Measurements from ENCODE around the gene APOH. TPM values are rescaled to one million over a fixed set of nuclear protein-coding genes. Genes with fewer than 3 reads are reported as not detected.

APOH gene
- total RNA-seq, 1 donor from 2014 or later, result not detected

DNA sequence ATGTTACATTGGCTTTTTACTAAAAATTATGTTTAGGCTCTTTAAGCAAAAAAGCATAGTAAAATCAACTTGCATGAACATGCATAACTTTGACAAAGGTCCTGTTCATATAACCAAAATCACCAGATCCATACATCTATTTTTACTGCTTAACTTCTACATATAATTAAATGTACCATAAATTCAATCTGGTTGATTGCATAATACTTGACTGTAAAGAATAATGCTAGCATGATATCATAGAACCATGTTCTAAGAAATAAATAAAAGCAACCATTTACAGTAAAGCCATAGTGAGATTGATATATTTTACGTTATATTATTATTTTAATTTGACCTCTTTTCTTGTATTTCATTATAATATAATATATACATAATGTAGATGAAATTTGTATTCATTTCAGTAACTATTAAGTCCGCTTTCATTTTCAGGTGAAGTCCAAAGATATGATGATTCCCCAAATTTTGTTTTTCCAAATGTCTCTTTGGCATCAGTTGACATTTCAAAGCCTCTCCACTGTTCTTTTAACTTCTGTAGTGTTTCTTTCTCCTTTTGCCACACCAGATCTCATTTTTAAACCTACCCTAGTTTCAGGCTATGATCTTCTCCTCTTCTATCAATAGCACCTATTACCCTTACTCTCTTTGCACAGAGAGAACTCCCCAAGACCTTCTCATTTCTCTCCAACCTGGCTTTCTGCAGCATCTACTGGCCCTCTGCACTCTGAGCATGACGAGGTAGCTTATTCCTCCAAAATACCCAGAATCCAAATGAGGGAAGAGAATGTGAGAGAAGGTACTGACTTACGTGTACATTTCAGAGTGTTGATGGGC lies 1.8 kb downstream of the APOH start:
- ChIA-PET CTCF (no interaction called here), POLR2A (no interaction called here)
- Mint-ChIP-seq H3K4me3 (no peak overlapping the region), H3K27ac (no peak overlapping the region), H3K36me3 (ENCODE audit: low read depth) (no peaks in the 10 kb centered on the region), H3K4me1 (no peaks in the 10 kb centered on the region), H3K9me3 (no peaks in the 10 kb centered on the region), H3K27me3 (peaks cover 18% of the 10 kb centered on the region)
- DNase-seq (no peak), ATAC-seq (ENCODE audit: low read depth) (no peak)
- TF ChIP-seq, protein P1, sequence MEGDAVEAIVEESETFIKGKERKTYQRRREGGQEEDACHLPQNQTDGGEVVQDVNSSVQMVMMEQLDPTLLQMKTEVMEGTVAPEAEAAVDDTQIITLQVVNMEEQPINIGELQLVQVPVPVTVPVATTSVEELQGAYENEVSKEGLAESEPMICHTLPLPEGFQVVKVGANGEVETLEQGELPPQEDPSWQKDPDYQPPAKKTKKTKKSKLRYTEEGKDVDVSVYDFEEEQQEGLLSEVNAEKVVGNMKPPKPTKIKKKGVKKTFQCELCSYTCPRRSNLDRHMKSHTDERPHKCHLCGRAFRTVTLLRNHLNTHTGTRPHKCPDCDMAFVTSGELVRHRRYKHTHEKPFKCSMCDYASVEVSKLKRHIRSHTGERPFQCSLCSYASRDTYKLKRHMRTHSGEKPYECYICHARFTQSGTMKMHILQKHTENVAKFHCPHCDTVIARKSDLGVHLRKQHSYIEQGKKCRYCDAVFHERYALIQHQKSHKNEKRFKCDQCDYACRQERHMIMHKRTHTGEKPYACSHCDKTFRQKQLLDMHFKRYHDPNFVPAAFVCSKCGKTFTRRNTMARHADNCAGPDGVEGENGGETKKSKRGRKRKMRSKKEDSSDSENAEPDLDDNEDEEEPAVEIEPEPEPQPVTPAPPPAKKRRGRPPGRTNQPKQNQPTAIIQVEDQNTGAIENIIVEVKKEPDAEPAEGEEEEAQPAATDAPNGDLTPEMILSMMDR (IDR thresholded peaks at IDR 0.05), result no peak
- intact Hi-C loops (cut with micrococcal nuclease), result no loop called here

DNA sequence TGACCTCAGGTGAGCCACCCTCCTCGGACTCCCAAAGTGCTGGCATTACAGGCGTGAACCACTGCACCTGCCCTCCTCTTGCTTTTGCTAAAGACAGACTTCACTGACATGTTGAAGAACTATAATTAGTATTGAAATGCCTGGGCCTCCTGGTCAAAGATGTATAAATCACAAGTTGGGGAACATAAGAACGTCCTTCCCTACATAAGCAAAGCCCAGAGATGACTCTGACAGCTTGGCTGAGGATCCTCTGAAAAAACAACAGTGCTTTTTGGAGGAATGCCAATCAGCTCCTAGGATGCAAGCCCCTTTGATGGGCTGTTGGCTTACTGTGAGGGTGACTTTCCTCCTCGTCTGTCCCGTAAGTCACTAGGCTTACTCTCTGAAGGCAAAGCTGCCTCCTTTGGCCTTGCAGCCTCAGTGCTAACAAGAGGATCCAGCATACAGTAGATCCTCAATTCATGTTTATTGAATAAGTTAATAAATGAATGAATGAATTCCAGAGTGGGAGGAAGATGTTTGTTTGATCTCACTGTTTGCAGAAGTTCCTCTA lies 6.3 kb downstream of the APOH start:
- TF ChIP-seq, protein P1 (IDR thresholded peaks at IDR 0.05), result no peak
- ChIA-PET CTCF (no interaction called here), POLR2A (no interaction called here)
- Mint-ChIP-seq H3K9me3 (no peaks in the 10 kb centered on the region), H3K4me3 (no peak overlapping the region), H3K36me3 (ENCODE audit: low read depth) (no peaks in the 10 kb centered on the region), H3K4me1 (no peaks in the 10 kb centered on the region), H3K27ac (no peak overlapping the region), H3K27me3 (peaks cover 16% of the 10 kb centered on the region)
- ATAC-seq (ENCODE audit: low read depth) (no peak), DNase-seq (no peak)
- intact Hi-C loops (cut with micrococcal nuclease), result no loop called here

DNA sequence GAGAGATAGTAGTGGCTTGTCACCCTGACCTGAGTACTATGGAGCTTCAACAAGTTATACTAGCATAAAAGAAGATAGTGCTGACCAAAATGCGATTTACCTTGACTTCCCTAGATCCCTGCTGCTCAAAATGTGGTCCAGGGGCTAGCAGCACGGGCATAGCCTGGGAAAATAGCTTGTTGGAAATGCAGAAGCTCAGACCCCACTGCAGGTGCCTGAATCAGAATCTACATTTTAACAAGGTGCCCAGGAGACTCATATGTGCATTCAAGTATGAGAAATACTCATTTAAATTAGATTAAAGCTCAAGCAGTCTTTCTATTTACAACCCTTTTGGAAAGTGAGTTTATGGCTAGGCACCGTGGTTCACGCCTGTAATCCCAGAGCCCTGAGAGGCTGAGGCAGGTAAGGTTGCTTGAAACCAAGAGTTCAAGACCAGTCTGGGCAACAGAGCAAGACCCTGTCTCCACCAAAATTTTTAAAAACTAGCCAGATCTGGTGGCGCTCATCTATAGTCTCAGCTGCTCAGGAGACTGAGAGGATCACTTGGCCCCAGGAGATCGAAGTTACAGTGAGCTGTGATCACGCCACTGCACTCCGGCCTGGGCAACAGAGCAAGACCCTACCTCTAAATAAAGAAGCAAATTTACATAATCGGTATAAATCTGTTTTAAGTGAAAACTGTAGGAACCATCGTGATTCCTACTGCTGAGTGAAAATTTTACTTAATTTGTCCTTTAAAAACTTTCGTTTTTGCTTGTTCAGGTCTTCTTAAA lies 7.3 kb downstream of the APOH start:
- Mint-ChIP-seq H3K9me3 (no peaks in the 10 kb centered on the region), H3K4me1 (no peaks in the 10 kb centered on the region), H3K36me3 (ENCODE audit: low read depth) (no peaks in the 10 kb centered on the region), H3K27me3 (peaks cover 13% of the 10 kb centered on the region), H3K27ac (no peak overlapping the region), H3K4me3 (no peak overlapping the region)
- ATAC-seq (ENCODE audit: low read depth) (no peak), DNase-seq (no peak)
- intact Hi-C loops (cut with micrococcal nuclease), result no loop called here
- CTCF ChIA-PET, result no interaction called here
- POLR2A ChIA-PET, result no interaction called here
- TF ChIP-seq, protein P1 (IDR thresholded peaks at IDR 0.05), result no peak

DNA sequence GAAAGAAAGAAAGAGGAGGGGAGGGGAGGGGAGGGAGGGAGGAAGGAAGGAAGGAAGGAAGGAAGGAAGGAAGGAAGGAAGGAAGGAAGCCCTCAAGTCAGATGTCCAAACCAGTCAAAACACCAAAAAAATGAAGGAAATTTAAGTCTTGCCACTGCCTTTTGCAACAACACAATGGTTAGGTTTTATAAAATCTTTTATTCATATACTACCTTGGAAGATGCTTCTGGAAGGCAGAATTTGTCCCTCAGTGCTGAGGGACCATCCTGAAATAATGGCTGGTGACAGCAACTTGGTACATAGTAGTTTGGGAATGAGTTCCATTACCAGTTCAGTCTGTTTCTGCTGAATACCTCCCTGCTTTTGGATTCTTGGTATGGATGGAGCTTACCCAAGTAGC lies 7.9 kb downstream of the APOH start:
- Mint-ChIP-seq H3K4me1 (no peaks in the 10 kb centered on the region), H3K9me3 (no peaks in the 10 kb centered on the region), H3K27ac (no peak overlapping the region), H3K4me3 (no peak overlapping the region), H3K27me3 (peaks cover 16% of the 10 kb centered on the region), H3K36me3 (ENCODE audit: low read depth) (no peaks in the 10 kb centered on the region)
- ATAC-seq (ENCODE audit: low read depth), result no peak
- DNase-seq, result no peak
- TF ChIP-seq, protein P1 (IDR thresholded peaks at IDR 0.05), result no peak
- intact Hi-C loops (cut with micrococcal nuclease), result no loop called here
- POLR2A ChIA-PET, result no interaction called here
- CTCF ChIA-PET, result no interaction called here

Data from activated B cell treated with CpG ODN at 0.5 μM for 24 hours (primary cell).